Loucy (cell line): Measurements from ENCODE around the gene LMBR1.

Source experiments
- CTCF ChIP-seq: fragments of 200-600 bp; sonication (generic); conservative IDR thresholded peaks from 2 replicates; pipeline ENCODE4 v1.5.1; 2014; ENCODE audit warnings: mild to moderate bottlenecking, antibody characterized with exemption, low read length
- EZH2phosphoT487 ChIP-seq: fragments of 200-600 bp; IDR thresholded peaks from 2 replicates; pipeline ENCODE4 v1.6.1; 2018; ENCODE audit warnings: antibody characterized with exemption, mild to moderate bottlenecking, moderate library complexity, borderline replicate concordance

- TF ChIP-seq CTCF (no peak), EZH2phosphoT487 (no peak)
These were observed 252.0 kb downstream of the LMBR1 start for GRCh38 chr7:156640949-156641485.
